ENCODE data around the gene TNRC6A. TPM values are rescaled to one million over a fixed set of nuclear protein-coding genes. Genes with fewer than 3 reads are reported as not detected.

TNRC6A gene
- total RNA-seq, 6 donors from 2014 or later: 35.2 to 152 (median 65.3) TPM

DNA sequence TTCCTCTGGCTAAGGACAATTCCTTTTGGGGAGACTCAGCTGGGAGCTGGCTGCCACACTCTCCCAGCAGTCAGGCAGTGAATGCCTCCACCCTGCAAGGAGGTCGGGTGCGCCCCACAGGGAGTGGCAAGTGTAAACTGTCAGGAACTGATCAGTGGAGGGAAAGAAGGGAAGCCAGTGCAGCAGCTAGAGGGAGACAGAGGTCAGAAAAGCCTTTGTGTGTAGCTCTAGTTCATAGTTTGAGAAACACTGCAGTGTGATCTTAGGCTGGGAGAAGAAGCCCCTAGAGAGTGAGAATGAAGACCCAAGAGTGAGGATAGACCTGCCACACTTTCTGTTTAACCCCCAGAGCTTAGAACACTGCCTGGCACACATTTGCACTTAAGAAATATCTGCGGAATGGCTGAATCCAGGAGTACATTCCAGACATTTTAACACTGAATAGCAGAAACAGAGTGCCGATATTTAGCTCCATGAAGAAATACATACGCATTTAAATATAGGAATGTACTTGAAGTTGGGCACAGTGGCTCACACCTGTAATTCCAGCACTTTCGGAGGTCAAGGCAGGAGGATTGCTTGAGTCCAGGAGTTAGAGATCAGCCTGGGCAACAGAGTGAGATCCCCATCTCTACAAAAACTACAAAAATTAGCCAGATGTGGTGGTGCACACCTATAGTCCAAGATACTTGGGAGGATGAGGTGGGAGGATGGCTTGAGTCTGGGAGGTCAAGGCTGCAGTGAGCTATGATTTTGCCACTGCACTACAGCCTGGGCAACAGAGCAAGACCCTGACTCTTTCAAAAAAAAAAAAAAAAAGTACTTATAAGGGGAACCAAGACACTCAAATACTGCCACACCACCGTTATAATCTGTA is 105.2 kb downstream of the TNRC6A start:
- H3K27me3 ChIP-seq: no peaks in the 10 kb centered on the region
- no peaks in the 10 kb centered on the region for H3K36me3 ChIP-seq
- peaks cover 5 to 17% (median 12%) of the 10 kb centered on the region in 4 donors for H3K4me1 ChIP-seq
- WGBS, 2 donors: 59 to 63% methylated on average over 7 of the region's 7 CpGs
- H3K9me3 ChIP-seq: no peaks in the 10 kb centered on the region
- peak; percentile 15 to 29 for ATAC-seq (ENCODE audit: low FRiP score in 2 of 2)
- TF ChIP-seq POLR2A (IDR thresholded peaks at IDR 0.05): no peak
- TF ChIP-seq, protein P1, sequence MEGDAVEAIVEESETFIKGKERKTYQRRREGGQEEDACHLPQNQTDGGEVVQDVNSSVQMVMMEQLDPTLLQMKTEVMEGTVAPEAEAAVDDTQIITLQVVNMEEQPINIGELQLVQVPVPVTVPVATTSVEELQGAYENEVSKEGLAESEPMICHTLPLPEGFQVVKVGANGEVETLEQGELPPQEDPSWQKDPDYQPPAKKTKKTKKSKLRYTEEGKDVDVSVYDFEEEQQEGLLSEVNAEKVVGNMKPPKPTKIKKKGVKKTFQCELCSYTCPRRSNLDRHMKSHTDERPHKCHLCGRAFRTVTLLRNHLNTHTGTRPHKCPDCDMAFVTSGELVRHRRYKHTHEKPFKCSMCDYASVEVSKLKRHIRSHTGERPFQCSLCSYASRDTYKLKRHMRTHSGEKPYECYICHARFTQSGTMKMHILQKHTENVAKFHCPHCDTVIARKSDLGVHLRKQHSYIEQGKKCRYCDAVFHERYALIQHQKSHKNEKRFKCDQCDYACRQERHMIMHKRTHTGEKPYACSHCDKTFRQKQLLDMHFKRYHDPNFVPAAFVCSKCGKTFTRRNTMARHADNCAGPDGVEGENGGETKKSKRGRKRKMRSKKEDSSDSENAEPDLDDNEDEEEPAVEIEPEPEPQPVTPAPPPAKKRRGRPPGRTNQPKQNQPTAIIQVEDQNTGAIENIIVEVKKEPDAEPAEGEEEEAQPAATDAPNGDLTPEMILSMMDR (IDR thresholded peaks at IDR 0.05): peak in 3 of 6 experiments; percentile 18 to 28 (median 22)
- no peak overlapping the region for H3K27ac ChIP-seq
- no peak overlapping the region for H3K4me3 ChIP-seq
- no peak for DNase-seq

DNA sequence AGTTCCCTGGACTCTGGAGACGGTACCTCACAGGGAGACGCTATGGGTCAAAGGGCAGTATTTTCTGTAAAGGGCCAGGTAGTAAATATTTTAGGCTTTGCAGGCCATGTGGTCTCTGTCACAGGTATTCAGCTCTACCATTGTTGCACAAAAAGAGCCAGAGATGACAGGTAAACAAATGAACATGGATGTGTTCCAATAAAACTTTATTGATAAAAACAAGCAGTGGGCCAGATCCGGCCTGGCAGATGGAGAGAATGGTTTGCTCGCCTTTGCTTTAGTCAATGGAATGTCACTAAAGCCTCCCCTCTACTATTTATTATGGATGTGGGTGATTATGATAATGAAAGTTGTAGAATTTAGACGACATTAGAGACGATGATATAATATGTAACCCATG is 107.4 kb downstream of the TNRC6A start:
- Histone ChIP-seq H3K36me3 (no peaks in the 10 kb centered on the region), H3K4me3 (no peak overlapping the region), H3K27me3 (no peaks in the 10 kb centered on the region), H3K27ac (no peak overlapping the region), H3K9me3 (no peaks in the 10 kb centered on the region), H3K4me1 (peaks cover 5 to 17% (median 12%) of the 10 kb centered on the region in 4 donors)
- 86 to 93% methylated on average over 6 of the region's 6 CpGs for WGBS, 2 donors
- ATAC-seq (ENCODE audit: low FRiP score in 2 of 2) (no peak), DNase-seq (no peak)
- TF ChIP-seq, protein P1 (IDR thresholded peaks at IDR 0.05): no peak
- TF ChIP-seq POLR2AphosphoS5 (IDR thresholded peaks at IDR 0.05) (no peak), EP300 (IDR thresholded peaks at IDR 0.05) (no peak), POLR2A (IDR thresholded peaks at IDR 0.05) (no peak)

DNA sequence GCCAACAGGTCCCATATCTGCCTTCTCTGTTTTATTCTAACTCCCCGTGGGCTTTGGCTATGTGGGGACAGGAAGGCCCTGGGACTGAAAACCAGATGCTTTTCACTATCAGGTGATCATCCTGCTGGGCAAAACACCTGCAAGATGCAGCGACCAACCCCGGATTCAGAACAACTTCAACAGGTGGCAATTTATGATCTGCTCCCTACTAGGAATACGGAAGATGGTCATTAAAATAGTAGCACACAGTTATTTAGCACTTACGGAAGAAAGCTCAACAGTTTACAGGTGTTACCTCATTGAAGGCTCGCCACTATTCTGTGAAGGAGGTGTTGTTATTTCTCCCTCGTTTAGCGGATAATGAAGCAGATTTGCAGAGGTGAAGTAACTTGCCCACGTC is 108.5 kb downstream of the TNRC6A start:
- 89 to 94% methylated on average over 9 of the region's 9 CpGs for WGBS, 2 donors
- no peaks in the 10 kb centered on the region for H3K27me3 ChIP-seq
- no peaks in the 10 kb centered on the region for H3K36me3 ChIP-seq
- ATAC-seq (ENCODE audit: low FRiP score in 2 of 2): no peak
- DNase-seq: no peak
- H3K27ac ChIP-seq: no peak overlapping the region
- no peak overlapping the region for H3K4me3 ChIP-seq
- no peak for TF ChIP-seq POLR2AphosphoS5 (IDR thresholded peaks at IDR 0.05)
- TF ChIP-seq, protein P1 (IDR thresholded peaks at IDR 0.05): no peak
- TF ChIP-seq EP300 (IDR thresholded peaks at IDR 0.05): no peak
- TF ChIP-seq POLR2A (IDR thresholded peaks at IDR 0.05): no peak
- no peaks in the 10 kb centered on the region for H3K9me3 ChIP-seq
- H3K4me1 ChIP-seq: peaks cover 5 to 17% (median 12%) of the 10 kb centered on the region in 4 donors

- Histone ChIP-seq H3K9me3 (no peaks in the 10 kb centered on the region), H3K4me1 (peaks cover 5 to 17% (median 12%) of the 10 kb centered on the region in 4 donors), H3K27ac (peak overlapping the region in 2 of 4 donors; percentile 16 to 26), H3K4me3 (no peak overlapping the region), H3K36me3 (no peaks in the 10 kb centered on the region), H3K27me3 (no peaks in the 10 kb centered on the region)
- WGBS, 2 donors: 22 to 28% methylated on average over 5 of the region's 5 CpGs
- ATAC-seq (ENCODE audit: low FRiP score in 2 of 2) (peak; percentile 37 to 76), DNase-seq (peak in 1 of 2 donors; percentile 47)
- no peak for TF ChIP-seq POLR2A (IDR thresholded peaks at IDR 0.05)
- no peak for TF ChIP-seq POLR2AphosphoS5 (IDR thresholded peaks at IDR 0.05)
- TF ChIP-seq, protein P1 (IDR thresholded peaks at IDR 0.05): no peak
Observed at GRCh38 chr16:24838554-24839266, 109.3 kb downstream of the TNRC6A start.

Data from upper lobe of left lung (tissue), 6 donors.